Measurements from ENCODE around the gene INPP1.
"Not testable (repeated sequence)": the region's sequence is repeated elsewhere in the genome, so short reads cannot be mapped to it uniquely, and the experiment has no call there.

The INPP1 gene, protein sequence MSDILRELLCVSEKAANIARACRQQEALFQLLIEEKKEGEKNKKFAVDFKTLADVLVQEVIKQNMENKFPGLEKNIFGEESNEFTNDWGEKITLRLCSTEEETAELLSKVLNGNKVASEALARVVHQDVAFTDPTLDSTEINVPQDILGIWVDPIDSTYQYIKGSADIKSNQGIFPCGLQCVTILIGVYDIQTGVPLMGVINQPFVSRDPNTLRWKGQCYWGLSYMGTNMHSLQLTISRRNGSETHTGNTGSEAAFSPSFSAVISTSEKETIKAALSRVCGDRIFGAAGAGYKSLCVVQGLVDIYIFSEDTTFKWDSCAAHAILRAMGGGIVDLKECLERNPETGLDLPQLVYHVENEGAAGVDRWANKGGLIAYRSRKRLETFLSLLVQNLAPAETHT

GRCh38 chr2:190343536-190344275, at the start of gene INPP1:
TSS of gene INPP1 (plus strand) at chr2:190343589. CDS start at chr2:190360103, 16,514 bp downstream.
- DNase-seq = peak; percentile 84

DNA sequence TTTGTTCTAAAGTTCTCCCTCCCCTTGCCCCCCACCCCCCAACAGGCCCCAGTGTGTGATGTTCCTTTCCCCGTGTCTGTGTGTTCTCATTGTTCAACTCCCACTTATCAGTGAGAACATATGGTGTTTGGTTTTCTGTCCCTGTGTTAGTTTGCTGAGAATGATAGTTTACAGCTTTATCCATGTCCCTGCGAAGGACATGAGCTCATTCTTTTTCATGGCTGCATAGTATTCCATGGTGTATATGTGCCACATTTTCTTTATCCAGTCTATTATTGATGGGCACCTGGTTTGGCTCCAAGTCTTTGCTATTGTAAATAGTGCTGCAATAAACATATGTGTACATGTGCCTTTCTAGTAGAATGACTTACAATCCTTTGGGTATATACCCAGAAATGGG, 45.5 kb upstream of the INPP1 start:
- not testable (repeated sequence) for DNase-seq

DNA sequence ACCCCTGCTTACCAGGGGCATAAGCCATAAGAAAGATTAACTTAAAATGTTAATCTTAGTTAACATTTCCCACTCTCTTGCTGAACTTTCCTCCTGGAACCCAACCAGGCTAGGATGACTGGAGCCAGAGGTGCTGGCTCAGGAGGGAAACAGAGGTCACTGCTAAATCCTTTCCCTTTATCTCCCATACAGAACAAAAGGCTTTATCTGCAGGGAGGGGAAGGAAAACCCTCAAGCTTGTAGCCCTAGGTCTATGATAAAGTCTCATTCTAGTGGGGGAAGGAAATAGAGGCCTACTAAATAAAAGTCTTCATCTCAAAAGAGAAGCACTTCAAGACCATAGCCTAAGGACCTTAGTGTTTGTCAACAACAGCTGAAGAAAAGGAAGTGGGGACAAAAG, 42.4 kb upstream of the INPP1 start:
- no peak for DNase-seq

GRCh38 chr2:190302052-190302451, 41.3 kb upstream of the INPP1 start:
- DNase-seq = no peak

DNA sequence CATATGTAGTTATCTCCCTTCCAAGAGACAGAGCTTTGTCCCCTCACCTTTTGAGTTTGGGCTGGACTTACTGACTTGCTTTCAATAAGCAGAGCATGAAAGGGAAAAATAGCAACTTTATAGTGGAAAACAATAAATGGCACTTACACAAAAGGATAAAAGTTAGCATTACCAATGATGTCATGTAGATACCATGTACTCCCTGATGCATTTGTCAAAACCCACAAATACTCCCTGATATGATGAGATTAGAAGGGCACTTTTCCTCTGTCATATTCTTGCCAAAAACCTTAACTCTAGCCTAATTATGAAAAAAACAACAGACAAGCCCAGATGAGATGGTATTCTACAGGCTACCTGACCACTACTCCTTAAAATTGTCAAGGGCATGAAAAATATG, 39.7 kb upstream of the INPP1 start:
- DNase-seq = no peak

DNA sequence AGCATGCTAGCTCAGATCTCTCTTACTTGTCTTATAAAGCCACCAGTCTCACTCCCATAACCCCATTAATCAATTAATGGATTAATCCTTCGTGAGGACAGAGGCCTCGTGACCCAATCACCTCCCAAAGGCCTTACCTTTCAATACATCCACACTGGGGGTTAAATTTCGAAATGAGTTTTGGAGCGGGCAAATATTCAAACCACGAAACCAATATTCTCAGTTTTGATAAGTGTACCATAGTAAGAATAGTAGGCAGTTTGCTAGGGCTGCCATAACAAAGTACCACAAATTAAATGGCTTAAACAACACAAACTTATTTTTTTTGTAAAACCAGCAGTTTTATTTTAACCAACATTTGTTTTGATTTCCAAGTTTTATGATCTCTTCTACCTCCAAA, 39.0 kb upstream of the INPP1 start:
- no peak for DNase-seq

DNA sequence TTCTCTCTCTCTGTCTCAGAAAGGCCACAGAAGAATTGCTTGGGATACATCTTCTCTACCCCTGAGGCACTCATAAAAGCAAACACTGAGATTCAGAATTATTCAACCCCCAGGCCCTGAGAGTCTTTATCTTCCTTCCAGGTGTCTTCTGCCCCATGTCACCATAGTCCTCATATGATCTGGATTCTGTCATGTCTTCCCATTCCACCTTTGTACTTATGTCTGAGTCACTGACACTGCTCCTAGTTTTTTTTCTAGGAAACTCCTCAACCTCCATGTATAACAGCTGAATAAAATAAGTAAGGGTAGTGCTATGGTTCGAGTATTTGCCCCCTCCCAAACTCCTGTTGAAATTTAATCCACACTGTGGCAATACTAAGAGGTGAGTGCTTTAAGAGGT, 35.4 kb upstream of the INPP1 start:
- no peak for DNase-seq

GRCh38 chr2:190311893-190312634, 31.3 kb upstream of the INPP1 start:
- no peak for DNase-seq

GRCh38 chr2:190312635-190313025, 30.8 kb upstream of the INPP1 start:
- DNase-seq = not testable (repeated sequence)

DNA sequence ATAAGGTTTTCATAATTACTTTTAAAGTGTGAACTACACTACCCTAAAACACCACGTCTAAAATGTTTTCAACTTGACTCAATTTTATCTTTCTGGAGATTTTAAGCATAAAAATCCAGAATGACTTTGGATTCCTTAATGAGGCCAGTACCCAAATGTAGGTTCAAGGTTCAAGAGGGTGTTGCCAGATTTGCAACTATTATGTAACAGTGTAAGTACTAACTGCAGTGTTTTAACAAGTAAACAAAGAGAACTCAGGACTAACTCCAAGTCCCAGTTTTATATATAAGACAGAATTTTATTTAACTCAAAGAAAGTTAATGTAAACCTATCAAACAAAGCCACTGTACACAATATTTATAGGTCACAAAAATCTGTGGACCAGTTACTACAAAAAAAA, 29.5 kb upstream of the INPP1 start:
- DNase-seq = no peak

DNA sequence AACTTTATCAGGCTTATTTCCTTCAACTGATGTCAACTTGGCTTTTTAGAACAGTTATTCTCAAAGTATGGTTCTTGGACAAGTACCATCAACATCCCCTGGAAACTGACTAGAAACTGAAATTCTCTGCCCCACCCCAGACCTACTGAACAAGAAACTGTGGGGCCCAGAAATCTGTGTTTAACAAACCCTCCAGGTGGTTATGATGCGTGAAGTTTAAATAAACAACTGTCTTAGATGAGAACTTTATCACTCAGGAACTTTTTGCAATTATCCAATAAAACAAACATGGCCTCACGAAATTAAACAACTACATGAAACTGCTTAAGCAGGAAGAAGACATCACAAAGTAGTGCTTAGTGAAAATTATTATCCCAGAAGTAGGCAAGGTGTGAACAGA, 28.1 kb upstream of the INPP1 start:
- no peak for DNase-seq

DNA sequence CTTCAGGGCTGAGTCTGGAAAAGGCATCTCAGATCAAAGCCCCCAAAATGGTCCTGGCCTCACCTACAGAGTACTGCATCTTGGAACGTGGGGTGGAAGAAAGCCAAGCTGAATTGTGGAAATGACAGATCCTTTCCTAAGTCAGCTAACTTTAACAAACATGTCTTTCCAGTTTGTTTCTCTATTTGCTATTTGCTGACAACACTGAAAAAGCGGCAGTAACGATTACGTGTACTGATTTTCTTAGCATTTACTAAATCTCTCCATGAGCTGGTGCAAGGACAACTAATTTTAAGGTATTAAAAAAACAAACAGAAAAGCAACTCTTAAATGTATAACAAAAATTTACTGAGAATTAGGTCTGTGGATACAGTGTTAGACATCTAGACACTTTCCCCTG, 24.9 kb upstream of the INPP1 start:
- no peak for DNase-seq

DNA sequence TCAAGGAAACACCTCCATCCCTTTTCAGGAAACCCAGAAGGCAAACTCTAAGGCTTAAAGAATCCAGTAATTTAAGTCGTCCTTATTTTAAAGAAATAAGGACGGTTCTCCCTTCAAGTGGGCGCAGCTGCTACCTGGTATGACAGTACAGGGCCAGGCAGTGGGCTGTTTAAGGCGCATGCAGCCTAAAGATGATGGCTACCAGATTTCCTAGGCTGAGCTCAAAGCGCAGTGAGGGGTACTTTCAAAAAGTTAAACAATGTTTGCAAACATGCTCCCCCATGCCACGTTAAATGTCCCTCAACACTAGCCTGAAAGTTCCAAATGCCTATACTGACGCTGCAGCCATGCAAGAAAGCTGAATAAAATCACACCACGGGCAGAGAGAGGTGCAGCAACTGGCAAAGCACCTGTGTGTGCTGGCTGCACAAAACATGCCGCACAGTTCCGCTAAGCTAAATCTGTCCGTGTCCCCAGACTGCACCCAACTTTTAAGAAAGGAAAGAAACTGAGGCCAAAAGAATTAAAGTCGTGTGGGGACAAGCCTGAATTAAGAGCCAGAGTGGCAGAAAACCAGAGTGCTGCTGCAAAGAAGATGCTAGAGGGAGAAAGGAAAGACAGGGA, 24.3 kb upstream of the INPP1 start:
- no peak for DNase-seq

GRCh38 chr2:190319555-190320498, 23.6 kb upstream of the INPP1 start, which contains the start of gene HIBCH:
TSS of gene HIBCH (minus strand) at chr2:190319826. CDS start at chr2:190319750, 76 bp downstream.
- DNase-seq = peak; percentile 97

GRCh38 chr2:190320696-190321095, 22.7 kb upstream of the INPP1 start:
- DNase-seq = no peak

GRCh38 chr2:190323406-190323805, 20.0 kb upstream of the INPP1 start:
- DNase-seq = no peak

- DNase-seq = no peak
Measured at GRCh38 chr2:190325588-190325987, 17.8 kb upstream of the INPP1 start.

- DNase-seq = no peak
Measured at GRCh38 chr2:190327867-190328572, 15.4 kb upstream of the INPP1 start.

- no peak for DNase-seq
Measured at GRCh38 chr2:190328573-190329147, 14.7 kb upstream of the INPP1 start.

- DNase-seq = no peak
Measured at GRCh38 chr2:190333395-190333794, 10.0 kb upstream of the INPP1 start.

- DNase-seq = no peak
Measured at GRCh38 chr2:190333928-190334327, 9.5 kb upstream of the INPP1 start.
